GM12891 (cell line): Measurements from ENCODE around the gene SULT2A1.

Experiments
- DNase-seq: peaks from one replicate; pipeline ENCODE4 v3.0.0; 2011; ENCODE audit warnings: low spot score; ENCODE audit not compliant: insufficient read length
- FAIRE-seq: peaks from 2 replicates; lab custom pipeline; 2011; peaks lifted over from hg19 to GRCh38; lab: Jason Lieb, UNC
- PAX5 ChIP-seq: IDR thresholded peaks from 2 replicates; pipeline ENCODE4 v1.6.1; 2011; ENCODE audit warnings: low read length, moderate library complexity, mild to moderate bottlenecking; ENCODE audit not compliant: insufficient read depth, severe bottlenecking
- POLR2A ChIP-seq: IDR thresholded peaks from 2 replicates; pipeline ENCODE4 v1.6.1; 2011; ENCODE audit warnings: low read depth, low read length, control low read depth
- POLR2AphosphoS5 ChIP-seq: IDR thresholded peaks from 2 replicates; pipeline ENCODE4 v1.6.1; 2011; ENCODE audit warnings: low read depth, low read length, control low read depth
- POU2F2 ChIP-seq: IDR thresholded peaks from 2 replicates; pipeline ENCODE4 v1.6.1; 2011; ENCODE audit warnings: low read depth, mild to moderate bottlenecking, control low read depth, low read length, moderate library complexity
- SPI1 ChIP-seq: IDR thresholded peaks from 2 replicates; pipeline ENCODE4 v1.6.1; 2011; ENCODE audit warnings: low read depth, low read length, control low read depth
- TAF1 ChIP-seq: IDR thresholded peaks from 2 replicates; pipeline ENCODE4 v1.6.1; 2011; ENCODE audit warnings: low read depth, low read length, control low read depth

SULT2A1 gene

GRCh38 chr19:47836038-47836437 is 50.1 kb downstream of the SULT2A1 start:
- TF ChIP-seq POLR2AphosphoS5 (no peak), POLR2A (no peak), TAF1 (no peak), PAX5 (no peak), POU2F2 (no peak), SPI1 (no peak)
- no peak for FAIRE-seq
- no peak for DNase-seq

GRCh38 chr19:47832723-47833122 is 53.4 kb downstream of the SULT2A1 start:
- DNase-seq (no peak), FAIRE-seq (no peak)
- no peak for TF ChIP-seq POLR2AphosphoS5
- no peak for TF ChIP-seq TAF1
- no peak for TF ChIP-seq SPI1
- no peak for TF ChIP-seq POU2F2
- TF ChIP-seq POLR2A = no peak
- no peak for TF ChIP-seq PAX5

GRCh38 chr19:47826800-47827199 is 59.3 kb downstream of the SULT2A1 start:
- no peak for DNase-seq
- FAIRE-seq = no peak
- no peak for TF ChIP-seq POU2F2
- TF ChIP-seq PAX5 = no peak
- TF ChIP-seq POLR2A = no peak
- TF ChIP-seq POLR2AphosphoS5 = no peak

GRCh38 chr19:47824396-47824795 is 61.7 kb downstream of the SULT2A1 start:
- TF ChIP-seq SPI1 (no peak), POLR2AphosphoS5 (no peak), POLR2A (no peak), POU2F2 (no peak), TAF1 (no peak), PAX5 (no peak)
- FAIRE-seq (no peak), DNase-seq (no peak)

GRCh38 chr19:47821460-47822020 is 64.6 kb downstream of the SULT2A1 start, which contains the start of gene CRX:
Gene CRX (plus strand): TSS chr19:47821937. CDS start chr19:47834444, 12,507 bp downstream.
- TF ChIP-seq TAF1 (no peak), PAX5 (no peak), SPI1 (no peak), POU2F2 (no peak), POLR2AphosphoS5 (no peak), POLR2A (no peak)
- FAIRE-seq (no peak), DNase-seq (no peak)
